KBM-7 (cell line): ENCODE data around the gene ASCL5.

Experiments used
- DNase-seq: peaks from one replicate; pipeline ENCODE4 v3.0.0-alpha.2; 2015
- in situ Hi-C: fragments of 300-500 bp; cut with MboI; formaldehyde crosslinking; loops from 2 replicates; pipeline ENCODE4 v1.14.3; 2020; ENCODE audit warnings: low sequenced_read_pairs, low pct_unique_long_range_greater_than_20kb, mixed read lengths

ASCL5 gene

GRCh38 chr1:201093561-201093960, 33.4 kb downstream of the ASCL5 start:
- no peak for DNase-seq
- in situ Hi-C loops, result no loop called here

GRCh38 chr1:201092738-201093137, 34.2 kb downstream of the ASCL5 start:
- no peak for DNase-seq
- in situ Hi-C loops, result no loop called here

- DNase-seq, result no peak
- in situ Hi-C loops, result no loop called here
Measured at GRCh38 chr1:201091256-201091655, 35.7 kb downstream of the ASCL5 start.

GRCh38 chr1:201090541-201090940, 36.4 kb downstream of the ASCL5 start:
- in situ Hi-C loops, result no loop called here
- no peak for DNase-seq

- in situ Hi-C loops, result no loop called here
Measured at GRCh38 chr1:201089596-201089995, 37.4 kb downstream of the ASCL5 start.

GRCh38 chr1:201088901-201089525, 38.0 kb downstream of the ASCL5 start:
- in situ Hi-C loops, result no loop called here
- no peak for DNase-seq

More at GRCh38 chr1:201089596-201089995, 37.4 kb downstream of the ASCL5 start:
- DNase-seq, result no peak

- no peak for DNase-seq
- in situ Hi-C loops, result no loop called here
Measured at GRCh38 chr1:201088395-201088794, 38.6 kb downstream of the ASCL5 start.

GRCh38 chr1:201085902-201086735, 40.9 kb downstream of the ASCL5 start:
- in situ Hi-C loops, result no loop called here
- peak; percentile 52 for DNase-seq

- DNase-seq, result no peak
- in situ Hi-C loops, result no loop called here
Measured at GRCh38 chr1:201084295-201084694, 42.7 kb downstream of the ASCL5 start.

GRCh38 chr1:201083741-201084140, 43.2 kb downstream of the ASCL5 start:
- no peak for DNase-seq
- in situ Hi-C loops, result no loop called here

- DNase-seq, result no peak
- in situ Hi-C loops, result no loop called here
Measured at GRCh38 chr1:201080135-201080534, 46.8 kb downstream of the ASCL5 start.

- in situ Hi-C loops, result no loop called here
- no peak for DNase-seq
Measured at GRCh38 chr1:201077736-201078135, 49.2 kb downstream of the ASCL5 start.

GRCh38 chr1:201077116-201077515, 49.9 kb downstream of the ASCL5 start:
- in situ Hi-C loops, result no loop called here
- no peak for DNase-seq

- in situ Hi-C loops, result no loop called here
- no peak for DNase-seq
Measured at GRCh38 chr1:201076092-201076491, 50.9 kb downstream of the ASCL5 start.

GRCh38 chr1:201074018-201074417, 53.0 kb downstream of the ASCL5 start:
- in situ Hi-C loops, result no loop called here

GRCh38 chr1:201072922-201073321, 54.1 kb downstream of the ASCL5 start:
- in situ Hi-C loops, result no loop called here

More at GRCh38 chr1:201074018-201074417, 53.0 kb downstream of the ASCL5 start:
- no peak for DNase-seq

GRCh38 chr1:201072149-201072548, 54.8 kb downstream of the ASCL5 start:
- in situ Hi-C loops, result no loop called here
- DNase-seq, result no peak

More at GRCh38 chr1:201072922-201073321, 54.1 kb downstream of the ASCL5 start:
- no peak for DNase-seq

- in situ Hi-C loops, result no loop called here
- DNase-seq, result no peak
Measured at GRCh38 chr1:201069636-201070035, 57.3 kb downstream of the ASCL5 start.

GRCh38 chr1:201068976-201069375, 58.0 kb downstream of the ASCL5 start:
- in situ Hi-C loops, result no loop called here
- DNase-seq, result no peak

- in situ Hi-C loops, result no loop called here
- no peak for DNase-seq
Measured at GRCh38 chr1:201066986-201067385, 60.0 kb downstream of the ASCL5 start.

- in situ Hi-C loops, result no loop called here
- DNase-seq, result no peak
Measured at GRCh38 chr1:201065686-201066085, 61.3 kb downstream of the ASCL5 start.
